Neural progenitor cell (in vitro differentiated cells): ENCODE results near the gene PTPN14. TPM values are rescaled to one million over a fixed set of nuclear protein-coding genes. Genes with fewer than 3 reads are reported as not detected.

ENCODE experiments used
- DNase-seq: peaks from one replicate; pipeline ENCODE4 v3.0.0-alpha.2; 2016; ENCODE audit warnings: low spot score
- H2AFZ ChIP-seq: fragments of 200-600 bp; sonication (generic); replicated peaks from 2 replicates; pipeline ENCODE4 v1.6.1; 2016; ENCODE audit warnings: antibody characterized with exemption
- H3F3A ChIP-seq: fragments of 200-600 bp; sonication (generic); 2 replicates; pipeline ENCODE4 v1.6.1; 2016; ENCODE audit warnings: antibody characterized with exemption, low read depth
- H3K27ac ChIP-seq: fragments of 200-600 bp; sonication (generic); 2 replicates; pipeline ENCODE4 v1.5.1; 2016; ENCODE audit warnings: mild to moderate bottlenecking
- H3K27me3 ChIP-seq: fragments of 200-600 bp; sonication (generic); 2 replicates; pipeline ENCODE4 v1.6.1; 2016; ENCODE audit warnings: mild to moderate bottlenecking, moderate library complexity
- H3K36me3 ChIP-seq: fragments of 200-600 bp; sonication (generic); 2 replicates; pipeline ENCODE4 v1.5.1; 2016
- H3K4me1 ChIP-seq: fragments of 200-600 bp; sonication (generic); 2 replicates; pipeline ENCODE4 v1.6.1; 2016; ENCODE audit warnings: mixed run types
- H3K4me2 ChIP-seq: fragments of 200-600 bp; sonication (generic); 2 replicates; pipeline ENCODE4 v1.6.1; 2016
- H3K4me3 ChIP-seq: fragments of 200-600 bp; sonication (generic); 2 replicates; pipeline ENCODE4 v1.5.1; 2016
- H3K79me2 ChIP-seq: fragments of 200-600 bp; sonication (generic); 2 replicates; pipeline ENCODE4 v1.6.1; 2016; ENCODE audit warnings: low read depth
- H3K9ac ChIP-seq: fragments of 200-600 bp; sonication (generic); 2 replicates; pipeline ENCODE4 v1.6.1; 2016
- H3K9me3 ChIP-seq: fragments of 200-600 bp; sonication (generic); 2 replicates; pipeline ENCODE4 v1.5.1; 2016; ENCODE audit warnings: low read depth
- H4K20me1 ChIP-seq: fragments of 200-600 bp; sonication (generic); 2 replicates; pipeline ENCODE4 v1.6.1; 2016; ENCODE audit warnings: low read depth
- H3K27ac Mint-ChIP-seq: 3 replicates; pipeline ENCODE4 v1.8.0; 2021; ENCODE audit warnings: mixed read lengths
- H3K27me3 Mint-ChIP-seq: 2 replicates; pipeline ENCODE4 v1.8.0; 2022; ENCODE audit warnings: low read depth, mild to moderate bottlenecking, inconsistent platforms, moderate library complexity, mixed read lengths; ENCODE audit not compliant: insufficient read depth
- H3K36me3 Mint-ChIP-seq: 3 replicates; pipeline ENCODE4 v1.8.0; 2021; ENCODE audit warnings: mixed read lengths
- H3K4me1 Mint-ChIP-seq: 3 replicates; pipeline ENCODE4 v1.8.0; 2021; ENCODE audit warnings: mixed read lengths
- H3K4me3 Mint-ChIP-seq: 3 replicates; pipeline ENCODE4 v1.8.0; 2021; ENCODE audit warnings: mild to moderate bottlenecking, moderate library complexity, mixed read lengths
- H3K9me3 Mint-ChIP-seq: 3 replicates; pipeline ENCODE4 v1.8.0; 2020; ENCODE audit warnings: mixed read lengths
- EZH2 ChIP-seq: fragments of 200-600 bp; sonication (generic); IDR thresholded peaks from 2 replicates; pipeline ENCODE4 v1.6.1; 2017; ENCODE audit warnings: antibody characterized with exemption, mild to moderate bottlenecking, moderate library complexity
- EZH2phosphoT487 ChIP-seq: fragments of 200-600 bp; sonication (generic); IDR thresholded peaks from 2 replicates; pipeline ENCODE4 v1.6.1; 2017; ENCODE audit warnings: antibody characterized with exemption
- total RNA-seq: library from RNA; depleted of rRNA; stranded (reverse); fragments of >200 nt; gene quantifications from 2 replicates; pipeline ENCODE4 v1.2.3, GENCODE V29; 2015; ENCODE audit warnings: low replicate concordance
- TF ChIP-seq, protein P1 (sequence below): fragments of 200-600 bp; sonication (generic); IDR thresholded peaks from 2 replicates; pipeline ENCODE4 v1.5.1; 2017; ENCODE audit warnings: antibody characterized with exemption, mild to moderate bottlenecking

PTPN14 gene
- total RNA-seq, 1 donor from 2014 or later = 28.3 TPM

- no peaks in the 10 kb centered on the region for H3K36me3 ChIP-seq
- peaks cover 7% of the 10 kb centered on the region for H3F3A ChIP-seq
- H3K79me2 ChIP-seq = no peaks in the 10 kb centered on the region
- TF ChIP-seq, protein P1, sequence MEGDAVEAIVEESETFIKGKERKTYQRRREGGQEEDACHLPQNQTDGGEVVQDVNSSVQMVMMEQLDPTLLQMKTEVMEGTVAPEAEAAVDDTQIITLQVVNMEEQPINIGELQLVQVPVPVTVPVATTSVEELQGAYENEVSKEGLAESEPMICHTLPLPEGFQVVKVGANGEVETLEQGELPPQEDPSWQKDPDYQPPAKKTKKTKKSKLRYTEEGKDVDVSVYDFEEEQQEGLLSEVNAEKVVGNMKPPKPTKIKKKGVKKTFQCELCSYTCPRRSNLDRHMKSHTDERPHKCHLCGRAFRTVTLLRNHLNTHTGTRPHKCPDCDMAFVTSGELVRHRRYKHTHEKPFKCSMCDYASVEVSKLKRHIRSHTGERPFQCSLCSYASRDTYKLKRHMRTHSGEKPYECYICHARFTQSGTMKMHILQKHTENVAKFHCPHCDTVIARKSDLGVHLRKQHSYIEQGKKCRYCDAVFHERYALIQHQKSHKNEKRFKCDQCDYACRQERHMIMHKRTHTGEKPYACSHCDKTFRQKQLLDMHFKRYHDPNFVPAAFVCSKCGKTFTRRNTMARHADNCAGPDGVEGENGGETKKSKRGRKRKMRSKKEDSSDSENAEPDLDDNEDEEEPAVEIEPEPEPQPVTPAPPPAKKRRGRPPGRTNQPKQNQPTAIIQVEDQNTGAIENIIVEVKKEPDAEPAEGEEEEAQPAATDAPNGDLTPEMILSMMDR = no peak
- no peak for TF ChIP-seq EZH2phosphoT487
- TF ChIP-seq EZH2 = no peak
- H3K27ac ChIP-seq = no peak overlapping the region
- H4K20me1 ChIP-seq = no peaks in the 10 kb centered on the region
- H3K27me3 Mint-ChIP-seq = peaks cover 12% of the 10 kb centered on the region
- H3K9me3 Mint-ChIP-seq = peaks cover 15% of the 10 kb centered on the region
- H3K27me3 ChIP-seq = no peaks in the 10 kb centered on the region
- no peak for DNase-seq
- H2AFZ ChIP-seq = no peak overlapping the region
- H3K4me2 ChIP-seq = no peak overlapping the region
- peaks cover 30% of the 10 kb centered on the region for H3K36me3 Mint-ChIP-seq
- peaks cover 17% of the 10 kb centered on the region for H3K4me1 ChIP-seq
- H3K27ac Mint-ChIP-seq = no peak overlapping the region
- H3K9me3 ChIP-seq = peaks cover 3% of the 10 kb centered on the region
- H3K4me3 Mint-ChIP-seq = no peak overlapping the region
- peaks cover 9% of the 10 kb centered on the region for H3K4me1 Mint-ChIP-seq
- no peak overlapping the region for H3K4me3 ChIP-seq
- H3K9ac ChIP-seq = no peak overlapping the region
Measured at GRCh38 chr1:214344897-214345296, 206.5 kb downstream of the PTPN14 start.

DNA sequence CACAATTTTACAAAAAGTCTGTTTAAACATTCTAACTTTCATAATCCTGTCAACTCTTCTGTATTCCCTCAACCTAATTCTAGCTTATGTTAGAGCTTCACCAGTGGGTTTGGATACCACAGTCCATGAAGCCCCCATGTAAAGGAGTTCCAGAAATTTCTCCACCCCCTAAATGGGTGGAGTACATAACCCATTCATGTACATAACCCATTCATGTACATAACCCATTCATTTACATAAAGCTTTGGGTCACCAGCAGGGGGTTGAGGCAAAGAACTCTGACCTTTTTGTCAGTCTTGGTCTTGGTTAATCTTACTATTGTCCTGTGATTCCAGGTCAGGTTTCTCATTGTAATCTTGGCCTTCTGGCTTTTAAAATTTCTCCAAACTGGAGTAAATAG, 208.9 kb downstream of the PTPN14 start:
- peaks cover 13% of the 10 kb centered on the region for H3K4me1 Mint-ChIP-seq

DNA sequence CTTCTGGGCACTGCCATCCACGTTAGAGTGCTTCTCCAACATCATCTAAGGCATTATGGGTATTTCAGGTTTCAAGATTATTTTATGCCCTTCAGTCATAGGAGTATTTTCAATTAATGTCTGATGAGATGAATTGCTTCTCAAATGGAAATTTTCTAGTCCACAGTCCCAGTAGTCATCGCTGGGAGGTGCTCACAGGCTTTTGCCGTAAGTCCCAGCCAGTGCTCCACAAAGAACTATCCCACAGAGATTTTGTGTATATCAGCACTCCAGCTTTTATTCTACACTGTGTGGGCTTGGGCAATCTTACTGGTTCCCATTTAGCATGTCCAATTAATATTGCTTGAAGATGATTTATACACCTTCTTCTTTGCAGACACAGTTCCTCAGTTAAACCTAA, 209.5 kb downstream of the PTPN14 start:
- no peak for DNase-seq
- Histone ChIP-seq H3K79me2 (no peaks in the 10 kb centered on the region), H3K4me3 (no peak overlapping the region), H3K27me3 (no peaks in the 10 kb centered on the region), H3K4me1 (peaks cover 12% of the 10 kb centered on the region), H3F3A (peaks cover 3% of the 10 kb centered on the region), H4K20me1 (no peaks in the 10 kb centered on the region), H3K4me2 (no peak overlapping the region), H3K9ac (no peak overlapping the region), H2AFZ (no peak overlapping the region), H3K27ac (no peak overlapping the region), H3K36me3 (no peaks in the 10 kb centered on the region), H3K9me3 (peaks cover 3% of the 10 kb centered on the region)
- H3K27me3 Mint-ChIP-seq = peaks cover 9% of the 10 kb centered on the region
- no peak overlapping the region for H3K27ac Mint-ChIP-seq
- no peak overlapping the region for H3K4me3 Mint-ChIP-seq
- TF ChIP-seq EZH2 = no peak
- TF ChIP-seq EZH2phosphoT487 = no peak
- TF ChIP-seq, protein P1 = peak; percentile 10
- peaks cover 28% of the 10 kb centered on the region for H3K36me3 Mint-ChIP-seq
- peaks cover 19% of the 10 kb centered on the region for H3K4me1 Mint-ChIP-seq
- peaks cover 12% of the 10 kb centered on the region for H3K9me3 Mint-ChIP-seq

More for the DNA sequence above, 208.9 kb downstream of the PTPN14 start:
- no peak for TF ChIP-seq EZH2
- TF ChIP-seq EZH2phosphoT487 = no peak
- TF ChIP-seq, protein P1 = no peak
- Histone ChIP-seq H2AFZ (no peak overlapping the region), H3K9ac (no peak overlapping the region), H3K4me3 (no peak overlapping the region), H3K4me1 (peaks cover 6% of the 10 kb centered on the region), H3K27ac (no peak overlapping the region), H3K4me2 (no peak overlapping the region), H3K36me3 (no peaks in the 10 kb centered on the region), H3F3A (peaks cover 3% of the 10 kb centered on the region), H4K20me1 (no peaks in the 10 kb centered on the region), H3K27me3 (no peaks in the 10 kb centered on the region), H3K9me3 (peaks cover 3% of the 10 kb centered on the region), H3K79me2 (no peaks in the 10 kb centered on the region)
- DNase-seq = no peak
- H3K9me3 Mint-ChIP-seq = peaks cover 15% of the 10 kb centered on the region
- H3K4me3 Mint-ChIP-seq = no peak overlapping the region
- H3K36me3 Mint-ChIP-seq = peaks cover 30% of the 10 kb centered on the region
- H3K27ac Mint-ChIP-seq = no peak overlapping the region
- peaks cover 9% of the 10 kb centered on the region for H3K27me3 Mint-ChIP-seq
